Measurements from ENCODE around the gene KAT8. TPM values are rescaled to one million over a fixed set of nuclear protein-coding genes. Genes with fewer than 3 reads are reported as not detected.

Gene KAT8
- total RNA-seq, 1 experiment from 2014 or later: 44.9 TPM

- H3K9me2 ChIP-seq (ENCODE audit: insufficient read depth): no peaks in the 10 kb centered on the region
- H2AFZ ChIP-seq (ENCODE audit: low read depth, low read length, poor library complexity, severe bottlenecking): peak within 1 kb of the TSS; percentile 77
- ChIA-PET CTCF (interaction anchor here (1.0 kb wide), 1 partner anchor 38 kb away, joined by 7 read pairs; no protein-coding TSS in a partner anchor), RAD21 (ENCODE audit: low non-redundant PET in 1 of 2, low total read pairs in 2 of 2, uncharacterized antibody in 2 of 2, unreplicated experiment in 2 of 2) (no interaction called here), POLR2A (interaction anchor here (0.6 to 2.1 kb wide), 24 partner anchors 9 to 279 kb away, joined by 3 to 17 read pairs (median 4); partner anchors contain the start of genes ARMC5, HSD3B7, KAT8 and TRIM72)
- H3K4me1 ChIP-seq (ENCODE audit: control insufficient read depth in 1 of 2, insufficient read depth in 2 of 2, low read length in 2 of 2): peaks cover 10 to 26% of the 10 kb centered on the region in 2 experiments
- peak; percentile 71 for ATAC-seq
- peak within 1 kb of the TSS; percentile 90 to 93 for H3K4me3 ChIP-seq (replicated peaks in 1 of 2; ENCODE audit: low read depth in 1 of 2, low read length in 2 of 2)
- H3K27me3 ChIP-seq (ENCODE audit: insufficient read depth, low read length): no peaks in the 10 kb centered on the region
- H3K36me3 ChIP-seq (ENCODE audit: control insufficient read depth in 1 of 2, insufficient read depth in 2 of 2, low read length in 2 of 2): peaks cover 20 to 37% of the 10 kb centered on the region in 2 experiments
- H3K79me2 ChIP-seq (ENCODE audit: insufficient read depth, low read length): peaks cover 49% of the 10 kb centered on the region
- peak within 1 kb of the TSS; percentile 92 for H3K4me2 ChIP-seq (ENCODE audit: low read length)
- BruUV-seq (replicated peaks): no TSS peak
- DNase-seq (ENCODE audit: low read depth, low spot score): peak; percentile 76
- peak within 1 kb of the TSS; percentile 98 for H3K9ac ChIP-seq (ENCODE audit: low read length)
- intact Hi-C loops (cut with micrococcal nuclease): no loop called here
- peaks cover 38% of the 10 kb centered on the region for H4K20me1 ChIP-seq (ENCODE audit: insufficient read depth)
- no peaks in the 10 kb centered on the region for H3K9me3 ChIP-seq (ENCODE audit: control insufficient read depth in 1 of 2, insufficient read depth in 1 of 2, low read depth in 1 of 2, low read length in 2 of 2)
- H3K27ac ChIP-seq (ENCODE audit: low read depth, low read length): peak within 1 kb of the TSS; percentile 92
- TF ChIP-seq SRF (IDR thresholded peaks at IDR 0.05; ENCODE audit: low read depth) (no peak), CEBPB (IDR thresholded peaks at IDR 0.05; ENCODE audit: low read depth) (no peak), CTCF (IDR thresholded peaks at IDR 0.05 in 2 of 3, conservative IDR thresholded peaks at IDR 0.05 in 1 of 3; ENCODE audit: borderline replicate concordance in 1 of 3, insufficient read depth in 1 of 3, low read depth in 2 of 3, low read length in 2 of 3) (no peak), ATF3 (IDR thresholded peaks at IDR 0.05) (no peak), YY1 (IDR thresholded peaks at IDR 0.05; ENCODE audit: extremely low read depth, insufficient replicate concordance, low read depth, low read length) (peak; percentile 82), REST (IDR thresholded peaks at IDR 0.05; ENCODE audit: low read depth) (no peak), POLR2AphosphoS5 (IDR thresholded peaks at IDR 0.05; ENCODE audit: low read depth, low read length) (peak; percentile 100), EGR1 (IDR thresholded peaks at IDR 0.05; ENCODE audit: low read depth) (peak; percentile 100), MAX (IDR thresholded peaks at IDR 0.05) (peak; percentile 90), RAD21 (IDR thresholded peaks at IDR 0.05; ENCODE audit: low read depth) (0 out of 2 replicates have a peak, but pooled peaks have one; percentile 5), SP1 (IDR thresholded peaks at IDR 0.05; ENCODE audit: low read depth) (peak; percentile 98), EZH2 (IDR thresholded peaks at IDR 0.05) (no peak), POLR2A (IDR thresholded peaks at IDR 0.05; ENCODE audit: borderline replicate concordance, extremely low read depth, insufficient read depth, insufficient read length) (peak; percentile 100), SIN3A (IDR thresholded peaks at IDR 0.05; ENCODE audit: low read depth) (peak; percentile 100), ZFX (IDR thresholded peaks at IDR 0.05) (no peak; the same call in 1 of the 2 replicates), ZBTB33 (IDR thresholded peaks at IDR 0.05; ENCODE audit: extremely low read depth, insufficient replicate concordance, low read length) (peak; percentile 76), ZNF274 (IDR thresholded peaks at IDR 0.05; ENCODE audit: low read depth, low read length) (no peak), CBX3 (IDR thresholded peaks at IDR 0.05; ENCODE audit: low read depth) (peak; percentile 41; the same call in 1 of the 2 replicates), FOSL1 (IDR thresholded peaks at IDR 0.05; ENCODE audit: low read depth) (no peak)
Measured at GRCh38 chr16:31179747-31180459, 62.4 kb downstream of the KAT8 start, which contains the start of gene FUS. TSS of gene FUS (plus strand) at chr16:31180139. CDS start at chr16:31180215, 76 bp downstream.
